Mammary epithelial cell (primary cell): ENCODE results near the gene MXD1.

ENCODE experiments used
- EZH2 ChIP-seq: IDR thresholded peaks from 2 replicates; pipeline ENCODE4 v1.6.1; 2012; ENCODE audit warnings: low read length, inconsistent platforms, borderline replicate concordance
- TF ChIP-seq, protein P1 (sequence below), 2 donors: IDR thresholded peaks in 1 of 2; conservative IDR thresholded peaks in 1 of 2; 2 replicates each; pipeline ENCODE4 v1.5.1; 2011 to 2012; ENCODE audit warnings: inconsistent platforms in 2 of 2, low read length in 2 of 2, mild to moderate bottlenecking in 2 of 2, control low read depth in 1 of 2, low read depth in 1 of 2; ENCODE audit not compliant: insufficient read depth in 1 of 2; ENCODE audit errors: extremely low read depth in 1 of 2

DNA sequence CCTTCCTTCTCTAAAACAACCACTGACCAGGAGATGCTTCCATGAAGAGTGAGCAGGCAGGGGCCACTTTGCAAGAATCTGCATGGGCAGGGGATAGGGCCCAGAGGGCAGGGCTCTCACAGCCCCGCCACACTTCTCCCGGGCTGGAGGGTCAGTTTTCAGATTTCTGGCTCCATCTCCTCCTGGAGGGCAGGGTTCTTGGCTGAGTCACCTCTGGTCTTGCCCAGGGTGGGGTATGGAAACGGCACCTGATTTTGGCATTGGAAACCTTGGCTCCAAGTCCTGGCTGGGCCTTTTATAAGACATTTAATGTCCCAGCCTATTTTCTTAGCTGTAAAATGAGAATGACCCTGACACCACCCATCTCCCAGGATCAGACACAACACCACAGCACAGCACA is 74.1 kb downstream of the MXD1 start:
- TF ChIP-seq, protein P1, sequence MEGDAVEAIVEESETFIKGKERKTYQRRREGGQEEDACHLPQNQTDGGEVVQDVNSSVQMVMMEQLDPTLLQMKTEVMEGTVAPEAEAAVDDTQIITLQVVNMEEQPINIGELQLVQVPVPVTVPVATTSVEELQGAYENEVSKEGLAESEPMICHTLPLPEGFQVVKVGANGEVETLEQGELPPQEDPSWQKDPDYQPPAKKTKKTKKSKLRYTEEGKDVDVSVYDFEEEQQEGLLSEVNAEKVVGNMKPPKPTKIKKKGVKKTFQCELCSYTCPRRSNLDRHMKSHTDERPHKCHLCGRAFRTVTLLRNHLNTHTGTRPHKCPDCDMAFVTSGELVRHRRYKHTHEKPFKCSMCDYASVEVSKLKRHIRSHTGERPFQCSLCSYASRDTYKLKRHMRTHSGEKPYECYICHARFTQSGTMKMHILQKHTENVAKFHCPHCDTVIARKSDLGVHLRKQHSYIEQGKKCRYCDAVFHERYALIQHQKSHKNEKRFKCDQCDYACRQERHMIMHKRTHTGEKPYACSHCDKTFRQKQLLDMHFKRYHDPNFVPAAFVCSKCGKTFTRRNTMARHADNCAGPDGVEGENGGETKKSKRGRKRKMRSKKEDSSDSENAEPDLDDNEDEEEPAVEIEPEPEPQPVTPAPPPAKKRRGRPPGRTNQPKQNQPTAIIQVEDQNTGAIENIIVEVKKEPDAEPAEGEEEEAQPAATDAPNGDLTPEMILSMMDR (conservative IDR thresholded peaks at IDR 0.05 in 1 of 2, IDR thresholded peaks at IDR 0.05 in 1 of 2; ENCODE audit: extremely low read depth in 1 of 2, insufficient read depth in 1 of 2, low read depth in 1 of 2, low read length in 2 of 2), result no peak
- TF ChIP-seq EZH2, result no peak
